HG03066 (cell line): ENCODE results near the gene PCDH8.

ENCODE experiments used
- ATAC-seq: cut with Tn5 transposase; IDR thresholded peaks from one replicate; pipeline ENCODE4 v1.9.1; 2021; ENCODE audit warnings: low read depth; ENCODE audit not compliant: unreplicated experiment

The PCDH8 gene

DNA sequence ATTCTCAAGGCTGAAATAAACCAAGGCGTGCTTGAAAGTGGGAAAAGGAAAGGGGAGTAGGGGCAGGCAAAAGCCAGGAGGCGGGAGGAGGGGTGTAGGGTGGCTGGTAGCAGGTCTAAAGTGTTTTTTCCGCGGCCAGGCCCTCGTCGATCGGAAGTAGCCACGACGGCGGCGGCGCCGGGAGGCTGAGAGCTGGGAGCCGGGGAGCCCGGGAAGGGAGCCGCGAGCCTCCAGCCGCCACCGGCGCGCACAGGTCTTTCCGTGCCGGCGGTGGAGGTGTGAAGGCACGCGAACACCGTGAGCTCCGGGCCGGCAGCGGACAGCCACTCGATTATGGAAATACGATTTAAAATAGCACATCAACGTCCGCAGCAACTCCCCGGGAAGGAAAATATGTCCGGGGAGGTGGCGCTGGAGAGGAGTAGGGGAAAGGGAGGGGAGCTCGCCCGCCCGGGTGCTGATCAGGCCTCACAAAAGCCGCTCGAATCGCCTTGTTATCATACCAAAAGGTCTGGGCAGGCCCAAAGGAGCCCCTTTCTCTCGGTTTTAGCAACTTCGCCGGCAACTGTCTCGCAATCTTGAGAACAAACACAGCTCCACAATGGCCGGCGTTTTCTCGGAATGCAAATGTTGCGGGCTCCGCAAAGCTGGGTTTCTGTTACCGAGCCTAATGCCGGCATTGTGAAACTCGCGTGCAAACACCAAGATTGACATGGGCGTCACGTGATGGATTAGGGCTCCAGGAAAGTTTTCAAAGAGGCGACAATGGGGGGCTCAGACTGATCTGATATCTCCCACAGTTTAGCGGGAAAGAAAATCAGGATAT lies 2.9 kb upstream of the PCDH8 start:
- peak; percentile 85 for ATAC-seq

- ATAC-seq, result peak; percentile 56
Observed at GRCh38 chr13:52850396-52851136, 2.1 kb upstream of the PCDH8 start.

DNA sequence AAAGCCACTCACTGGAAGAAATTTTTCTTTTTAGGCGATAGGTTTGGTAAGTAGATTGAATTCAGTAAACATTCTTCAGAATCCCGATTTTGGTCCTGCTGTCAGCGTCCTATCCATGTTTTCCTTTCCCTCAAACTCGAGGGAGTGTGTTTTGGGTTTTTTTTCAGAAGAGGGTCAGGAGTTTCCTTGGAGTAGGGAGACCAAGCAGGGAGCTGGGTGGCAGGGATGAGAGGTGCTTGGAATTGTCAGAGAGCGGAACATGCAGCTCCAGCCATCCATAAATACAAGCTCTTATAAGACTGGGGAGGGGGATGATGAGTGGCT lies 1.6 kb upstream of the PCDH8 start:
- ATAC-seq, result no peak

- no peak for ATAC-seq
Observed at GRCh38 chr13:52849291-52850071, 1.0 kb upstream of the PCDH8 start.

- ATAC-seq, result no peak
Observed at GRCh38 chr13:52847682-52848432, 583 bp downstream of the PCDH8 start.

GRCh38 chr13:52847322-52847681 lies 1.1 kb downstream of the PCDH8 start:
- no peak for ATAC-seq

GRCh38 chr13:52846567-52847321 lies 1.7 kb downstream of the PCDH8 start:
- ATAC-seq, result no peak

DNA sequence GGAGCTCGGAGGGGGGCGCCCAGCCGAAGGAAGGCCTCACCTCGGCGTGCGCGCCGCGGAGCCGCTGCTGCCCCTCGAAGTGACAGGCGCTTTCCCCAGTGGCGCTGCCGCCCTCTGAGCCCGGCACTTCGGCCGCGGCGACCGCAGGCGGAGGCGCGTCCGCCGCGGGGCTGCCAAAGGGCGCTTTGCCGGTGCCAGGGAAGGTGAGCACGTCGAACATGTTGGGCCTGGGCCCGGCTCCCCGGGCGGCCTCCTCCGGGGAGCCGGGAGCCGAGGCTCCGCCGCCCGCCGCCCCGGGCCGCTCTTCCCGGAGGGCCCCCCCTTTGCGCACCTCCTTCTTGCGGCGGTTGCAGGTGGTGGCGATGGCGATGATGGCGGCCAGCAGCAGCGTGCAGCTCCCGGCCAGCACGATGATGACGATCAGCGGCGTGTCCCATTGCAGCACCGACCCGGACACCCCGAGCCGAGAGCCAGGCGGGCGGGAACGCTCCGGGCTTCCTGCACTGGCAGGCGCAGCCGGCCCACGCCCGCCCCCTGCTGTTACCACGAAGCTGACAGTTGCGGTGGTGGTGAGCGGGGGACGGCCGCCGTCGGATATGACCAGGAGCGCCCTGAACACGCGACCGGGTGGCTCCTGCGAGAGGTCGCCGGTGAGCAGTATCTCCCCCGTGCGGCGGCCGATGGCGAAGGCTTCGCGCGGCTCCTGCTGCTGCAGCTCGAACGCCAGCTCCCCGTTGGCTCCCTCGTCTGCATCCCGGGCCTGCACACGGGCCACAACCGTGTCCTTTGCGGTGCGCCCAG lies 2.5 kb downstream of the PCDH8 start:
- ATAC-seq, result no peak

- no peak for ATAC-seq
Observed at GRCh38 chr13:52845334-52845761, 3.1 kb downstream of the PCDH8 start.

GRCh38 chr13:52844836-52845235 lies 3.6 kb downstream of the PCDH8 start:
- no peak for ATAC-seq

GRCh38 chr13:52842441-52842840 lies 6.0 kb downstream of the PCDH8 start:
- no peak for ATAC-seq

DNA sequence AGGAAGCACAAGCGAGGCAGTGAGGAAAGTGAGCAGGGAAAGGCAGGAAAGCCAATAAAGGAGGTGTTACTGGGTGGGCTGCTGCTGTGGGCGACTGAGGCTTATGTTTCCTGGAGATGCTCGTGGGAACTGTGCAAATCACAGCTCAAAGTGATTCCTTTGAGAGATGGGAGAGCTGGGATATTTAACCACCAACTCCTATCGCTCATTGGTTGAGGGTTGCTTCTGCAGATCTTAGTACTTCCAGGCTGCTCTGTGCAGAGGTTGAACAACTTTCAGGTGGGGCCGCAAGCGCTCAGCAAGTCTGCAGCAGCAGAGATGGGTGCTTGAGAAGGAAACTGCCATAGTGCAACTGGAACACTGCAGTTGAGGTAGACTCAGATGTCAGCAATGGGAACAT lies 8.4 kb downstream of the PCDH8 start:
- ATAC-seq, result no peak

GRCh38 chr13:52838433-52839107 lies 9.9 kb downstream of the PCDH8 start:
- ATAC-seq, result no peak

DNA sequence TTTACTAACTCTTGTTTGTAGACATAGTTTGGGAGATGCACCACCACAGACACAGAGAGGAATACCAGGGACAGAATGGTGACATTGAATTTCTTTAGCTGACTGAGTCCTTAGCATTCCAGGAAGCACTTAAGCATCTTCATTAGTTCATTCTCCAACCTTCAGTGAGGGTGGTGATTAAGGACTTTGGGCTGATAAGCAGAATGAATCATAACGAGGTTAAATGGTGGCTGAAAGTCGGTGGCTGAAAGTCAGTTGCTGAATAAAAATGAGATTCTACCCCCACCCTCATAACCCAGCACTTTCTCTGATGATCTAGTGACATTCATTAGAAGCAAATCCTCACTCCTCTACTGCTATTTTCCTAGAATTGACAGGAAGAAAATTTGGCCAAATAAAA lies 10.6 kb downstream of the PCDH8 start:
- no peak for ATAC-seq

GRCh38 chr13:52835071-52835839 lies 13.2 kb downstream of the PCDH8 start:
- no peak for ATAC-seq

DNA sequence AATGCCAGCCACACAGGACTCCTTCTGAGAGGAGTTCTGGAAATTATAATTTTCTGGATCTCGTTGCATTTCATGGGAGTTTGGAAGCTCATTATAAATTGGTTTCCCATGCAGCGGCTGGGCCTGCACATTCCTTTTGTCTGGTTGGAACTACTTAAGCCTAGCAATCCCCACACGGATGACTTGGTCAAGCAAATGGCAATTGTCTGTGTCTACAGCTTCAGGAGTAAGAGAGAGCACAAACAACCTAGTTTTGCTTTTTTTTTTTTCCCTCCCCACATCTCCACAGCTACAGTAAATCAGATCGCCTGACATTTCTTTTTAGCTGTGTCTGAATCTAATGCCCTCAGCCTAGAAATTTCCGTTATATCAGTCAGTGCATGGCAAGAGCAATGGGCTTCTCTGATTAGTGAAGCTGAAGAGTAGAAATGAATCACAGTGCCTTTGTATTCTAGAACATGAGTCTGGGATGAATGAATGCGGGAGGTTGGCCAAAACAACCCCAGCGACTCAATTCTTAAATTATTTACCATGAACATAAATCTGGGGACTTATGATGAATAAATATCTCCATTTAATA lies 15.1 kb downstream of the PCDH8 start:
- ATAC-seq, result no peak

DNA sequence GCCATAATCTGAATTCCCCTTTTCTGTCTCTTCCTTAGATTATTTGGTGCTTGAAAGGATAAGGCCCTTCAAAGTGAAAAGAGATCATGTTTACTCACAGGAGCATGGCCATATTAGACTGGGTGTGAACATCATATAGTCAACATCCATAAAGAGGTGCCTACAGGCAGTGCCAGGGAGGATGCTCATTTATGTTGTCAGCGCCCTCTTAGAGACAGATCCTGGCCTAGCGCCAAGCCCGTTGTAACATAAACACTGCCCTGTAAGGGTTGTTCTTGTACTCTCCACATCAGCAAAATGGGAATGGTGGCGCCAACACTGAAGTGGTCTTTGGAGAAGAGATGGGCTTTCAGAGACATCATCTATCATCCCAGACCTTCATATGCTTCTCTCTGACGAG lies 16.1 kb downstream of the PCDH8 start:
- ATAC-seq, result no peak

GRCh38 chr13:52830946-52831345 lies 17.5 kb downstream of the PCDH8 start:
- no peak for ATAC-seq
